WTC11 (cell line): ENCODE data around the gene TM9SF3. TPM values are rescaled to one million over a fixed set of nuclear protein-coding genes. Genes with fewer than 3 reads are reported as not detected.

ENCODE experiments used
- ATF2 ChIP-seq: sonication (generic); formaldehyde crosslinking; IDR thresholded peaks from 2 replicates; pipeline ENCODE4 v1.8.1; 2022; ENCODE audit warnings: low read depth, missing genetic modification reagents, borderline replicate concordance
- CREB1 ChIP-seq: sonication (generic); formaldehyde crosslinking; IDR thresholded peaks from 2 replicates; pipeline ENCODE4 v1.8.0; 2023; ENCODE audit warnings: mild to moderate bottlenecking, missing genetic modification reagents
- CTCF ChIP-seq: fragments of 200-600 bp; IDR thresholded peaks from 2 replicates; pipeline ENCODE4 v1.8.0; 2022; ENCODE audit warnings: antibody characterized with exemption
- E2F1 ChIP-seq: sonication (generic); formaldehyde crosslinking; IDR thresholded peaks from 2 replicates; pipeline ENCODE4 v1.8.0; 2022; ENCODE audit warnings: mild to moderate bottlenecking, missing genetic modification reagents
- E2F5 ChIP-seq: sonication (generic); formaldehyde crosslinking; IDR thresholded peaks from 2 replicates; pipeline ENCODE4 v1.8.1; 2022; ENCODE audit warnings: mild to moderate bottlenecking, moderate library complexity, missing genetic modification reagents
- ELF4 ChIP-seq: sonication (generic); formaldehyde crosslinking; IDR thresholded peaks from 2 replicates; pipeline ENCODE4 v1.8.1; 2022; ENCODE audit warnings: low read depth, mild to moderate bottlenecking, moderate library complexity, missing genetic modification reagents
- ERG ChIP-seq: fragments of 250-450 bp; sonication (Bioruptor Pico); IDR thresholded peaks from 2 replicates; pipeline ENCODE4 v1.8.0; 2021; ENCODE audit warnings: mild to moderate bottlenecking
- ETV6 ChIP-seq: sonication (generic); formaldehyde crosslinking; IDR thresholded peaks from 2 replicates; pipeline ENCODE4 v1.8.1; 2022; ENCODE audit warnings: mild to moderate bottlenecking, missing genetic modification reagents
- FOXK1 ChIP-seq: sonication (generic); formaldehyde crosslinking; IDR thresholded peaks from 2 replicates; pipeline ENCODE4 v1.8.0; 2022; ENCODE audit warnings: mild to moderate bottlenecking, moderate library complexity, missing genetic modification reagents
- IRF2 ChIP-seq: sonication (generic); formaldehyde crosslinking; IDR thresholded peaks from 2 replicates; pipeline ENCODE4 v1.8.0; 2022; ENCODE audit warnings: low read depth, missing genetic modification reagents, borderline replicate concordance
- JUN ChIP-seq: sonication (generic); formaldehyde crosslinking; IDR thresholded peaks from 2 replicates; pipeline ENCODE4 v1.8.0; 2023; ENCODE audit warnings: mild to moderate bottlenecking, missing genetic modification reagents
- MAX ChIP-seq: sonication (generic); formaldehyde crosslinking; IDR thresholded peaks from 2 replicates; pipeline ENCODE4 v1.8.0; 2022; ENCODE audit warnings: mild to moderate bottlenecking, missing genetic modification reagents
- MLX ChIP-seq: sonication (generic); formaldehyde crosslinking; IDR thresholded peaks from 2 replicates; pipeline ENCODE4 v1.8.1; 2023; ENCODE audit warnings: mild to moderate bottlenecking, missing genetic modification reagents, moderate library complexity
- NFE2L1 ChIP-seq: sonication (generic); formaldehyde crosslinking; IDR thresholded peaks from 2 replicates; pipeline ENCODE4 v1.8.1; 2023; ENCODE audit warnings: missing genetic modification reagents
- NFYB ChIP-seq: sonication (generic); formaldehyde crosslinking; conservative IDR thresholded peaks from 2 replicates; pipeline ENCODE4 v1.8.0; 2022; ENCODE audit warnings: low read depth, missing genetic modification reagents
- PREB ChIP-seq: sonication (generic); formaldehyde crosslinking; IDR thresholded peaks from 2 replicates; pipeline ENCODE4 v1.8.1; 2022; ENCODE audit warnings: mild to moderate bottlenecking, missing genetic modification reagents, moderate library complexity, borderline replicate concordance
- RELA ChIP-seq: sonication (generic); formaldehyde crosslinking; IDR thresholded peaks from 2 replicates; pipeline ENCODE4 v1.8.1; 2022; ENCODE audit warnings: missing genetic modification reagents, mild to moderate bottlenecking, borderline replicate concordance
- SMAD3 ChIP-seq: sonication (generic); formaldehyde crosslinking; IDR thresholded peaks from 2 replicates; pipeline ENCODE4 v1.8.0; 2022; ENCODE audit warnings: missing genetic modification reagents, mild to moderate bottlenecking, borderline replicate concordance
- STAT6 ChIP-seq: sonication (generic); formaldehyde crosslinking; conservative IDR thresholded peaks from 2 replicates; pipeline ENCODE4 v1.8.1; 2023; ENCODE audit warnings: mild to moderate bottlenecking, low read depth, missing genetic modification reagents, moderate library complexity
- USF2 ChIP-seq: sonication (generic); formaldehyde crosslinking; IDR thresholded peaks from 2 replicates; pipeline ENCODE4 v1.8.1; 2023; ENCODE audit warnings: mild to moderate bottlenecking, missing genetic modification reagents, moderate library complexity
- ZBTB21 ChIP-seq: sonication (generic); formaldehyde crosslinking; IDR thresholded peaks from 2 replicates; pipeline ENCODE4 v1.8.1; 2023; ENCODE audit warnings: mild to moderate bottlenecking, missing genetic modification reagents, borderline replicate concordance
- ZNF263 ChIP-seq: sonication (generic); formaldehyde crosslinking; IDR thresholded peaks from 2 replicates; pipeline ENCODE4 v1.8.1; 2022; ENCODE audit warnings: low read depth, mild to moderate bottlenecking, moderate library complexity, missing genetic modification reagents
- ZNF317 ChIP-seq: sonication (generic); formaldehyde crosslinking; IDR thresholded peaks from 2 replicates; pipeline ENCODE4 v1.8.1; 2023; ENCODE audit warnings: low read depth, mild to moderate bottlenecking, moderate library complexity, missing genetic modification reagents, borderline replicate concordance
- total RNA-seq: library from RNA; stranded (reverse); gene quantifications from 3 replicates; pipeline ENCODE4 v1.2.3, GENCODE V29; 2021

TM9SF3 gene
- total RNA-seq, 1 experiment from 2014 or later = 116 TPM

GRCh38 chr10:96586419-96587263 lies at the start of gene TM9SF3 (continued):
- TF ChIP-seq USF2 (CRISPR knock-in tag) = peak; percentile 68
- no peak for TF ChIP-seq MLX
- no peak for TF ChIP-seq CTCF
- TF ChIP-seq E2F5 (CRISPR knock-in tag) = no peak
- no peak for TF ChIP-seq ZNF263 (CRISPR knock-in tag)
- no peak for TF ChIP-seq E2F1 (CRISPR knock-in tag)
- TF ChIP-seq CREB1 (CRISPR knock-in tag) = no peak
- TF ChIP-seq ERG (CRISPR knock-in tag) = no peak
- TF ChIP-seq ATF2 (CRISPR knock-in tag) = no peak
- no peak; the same call in 1 of the 2 replicates for TF ChIP-seq ZBTB21 (CRISPR knock-in tag)
- no peak for TF ChIP-seq PREB (CRISPR knock-in tag)
- no peak for TF ChIP-seq ZNF317 (CRISPR knock-in tag)
- TF ChIP-seq STAT6 = 0 out of 2 replicates have a peak, but pooled peaks have one; percentile 1
- peak; percentile 48; the same call in 1 of the 2 replicates for TF ChIP-seq RELA (CRISPR knock-in tag)
- peak; percentile 68; the same call in 1 of the 2 replicates for TF ChIP-seq FOXK1 (CRISPR knock-in tag)
- TF ChIP-seq ELF4 = no peak
- TF ChIP-seq ETV6 = no peak
- no peak for TF ChIP-seq JUN (CRISPR knock-in tag)
- TF ChIP-seq IRF2 (CRISPR knock-in tag) = no peak
- no peak for TF ChIP-seq NFYB (CRISPR knock-in tag)
- no peak for TF ChIP-seq MAX
- no peak for TF ChIP-seq SMAD3 (CRISPR knock-in tag)
- peak; percentile 48; the same call in 1 of the 2 replicates for TF ChIP-seq NFE2L1 (CRISPR knock-in tag)
